ENCODE data around the gene CMSS1.

CMSS1 gene

DNA sequence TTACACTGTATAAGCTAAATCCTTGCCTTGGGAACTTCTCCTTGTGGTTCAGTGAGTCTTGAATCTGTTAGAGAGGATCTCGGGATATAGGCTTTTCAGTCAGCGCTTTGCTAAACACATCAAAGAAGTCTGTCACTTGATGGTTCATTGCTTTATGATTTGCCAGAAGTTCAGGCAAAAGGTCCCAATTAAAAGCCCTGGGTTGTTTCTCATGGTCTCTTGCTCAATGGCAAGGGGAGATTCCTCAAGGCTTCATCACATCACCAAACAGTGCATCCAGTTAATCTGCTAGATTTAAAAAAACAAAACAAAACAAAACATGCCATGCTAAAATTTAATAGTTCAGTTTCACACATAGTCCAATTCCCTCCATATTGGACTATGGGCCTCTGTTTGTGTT lies 181.9 kb downstream of the CMSS1 start:
- DNase-seq (ENCODE audit: low read depth), result peak; percentile 63

DNA sequence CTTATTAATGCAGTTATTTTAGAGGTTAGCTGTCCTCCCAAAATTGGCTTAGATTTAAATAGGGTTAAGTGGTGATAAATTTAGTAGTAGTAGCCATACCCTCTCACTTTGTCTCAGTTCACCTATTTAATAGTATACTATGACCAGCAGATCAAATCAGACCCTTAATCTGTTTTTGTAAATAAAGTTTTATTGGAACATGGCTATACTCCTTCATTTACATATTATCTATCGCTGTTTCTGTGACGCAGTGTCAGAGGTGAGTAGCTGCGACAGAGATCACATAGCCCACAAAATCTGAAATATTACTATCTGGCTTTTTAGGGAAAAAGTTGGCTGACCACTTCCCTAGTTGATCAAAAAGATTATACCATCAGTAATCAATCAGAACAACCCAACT lies 183.4 kb downstream of the CMSS1 start:
- no peak for DNase-seq (ENCODE audit: low read depth)

DNA sequence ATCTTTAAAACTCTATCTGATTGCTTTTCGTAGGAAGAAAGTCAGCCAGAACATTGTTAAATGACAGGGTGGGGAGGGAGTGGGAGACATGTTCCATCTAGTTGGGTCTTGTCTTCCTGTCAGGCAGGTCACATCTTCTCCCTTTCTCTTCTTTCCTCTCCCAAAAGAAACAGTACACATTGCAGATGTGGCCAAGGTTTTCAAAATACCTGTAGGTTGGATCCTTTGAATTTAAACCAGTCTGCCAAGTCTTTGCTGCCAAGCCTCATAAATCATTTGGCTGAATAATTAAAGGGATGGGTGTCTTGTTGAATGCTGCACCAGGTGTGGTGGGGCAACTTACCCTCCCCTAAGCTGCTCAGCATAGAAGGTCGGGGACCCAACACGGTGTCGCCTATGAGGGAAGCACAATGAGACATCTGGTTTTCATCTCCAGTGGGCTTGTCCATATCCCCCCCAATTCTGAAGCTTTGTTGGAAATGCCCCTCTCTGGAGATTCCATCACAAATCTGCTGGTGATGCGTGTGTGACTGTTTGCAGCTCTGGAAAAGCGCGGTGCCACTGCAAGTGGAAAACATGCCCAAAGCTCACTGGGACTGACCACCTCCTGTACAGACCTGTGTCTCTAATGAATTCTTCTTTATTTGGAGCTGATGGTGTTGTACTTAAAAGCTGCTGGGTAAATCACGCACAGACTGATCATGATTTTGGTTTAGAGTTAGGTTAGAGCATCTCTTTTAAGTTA lies 184.0 kb downstream of the CMSS1 start:
- no peak for DNase-seq (ENCODE audit: low read depth)

DNA sequence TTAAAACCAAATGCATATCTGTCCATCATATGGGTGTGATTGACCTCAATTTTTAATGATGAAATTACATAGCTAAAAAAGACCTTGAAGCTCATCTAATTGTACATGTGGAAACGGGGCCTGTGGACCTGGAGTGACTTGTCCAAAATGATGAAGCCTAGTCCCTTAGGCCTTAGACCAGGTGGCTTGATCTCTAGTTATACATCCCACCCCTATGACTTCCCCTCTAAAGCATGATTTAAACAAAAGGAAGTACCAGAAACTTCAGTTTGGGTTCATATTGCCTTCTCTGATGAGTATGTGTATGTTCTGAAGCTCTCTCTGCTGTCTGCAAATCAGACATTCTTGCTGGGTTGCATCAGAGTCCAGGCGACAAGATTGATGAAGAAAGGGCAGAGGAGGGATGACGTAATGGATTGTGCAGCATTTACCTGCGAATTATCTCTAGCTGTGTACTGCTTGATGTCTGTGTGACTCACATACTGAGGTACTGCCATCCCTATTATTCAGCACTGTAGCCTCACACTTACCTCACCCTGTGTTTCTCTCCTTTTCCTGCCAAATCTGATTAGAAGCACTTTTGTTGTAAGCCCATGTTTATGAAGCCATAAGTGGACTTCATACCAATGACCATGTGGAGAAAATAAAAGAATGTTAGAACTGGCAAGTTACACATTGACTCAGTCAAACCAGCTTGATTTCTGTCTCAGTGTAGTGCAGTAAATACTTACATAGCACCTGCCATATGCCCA lies 185.1 kb downstream of the CMSS1 start:
- DNase-seq (ENCODE audit: low read depth), result peak; percentile 98

DNA sequence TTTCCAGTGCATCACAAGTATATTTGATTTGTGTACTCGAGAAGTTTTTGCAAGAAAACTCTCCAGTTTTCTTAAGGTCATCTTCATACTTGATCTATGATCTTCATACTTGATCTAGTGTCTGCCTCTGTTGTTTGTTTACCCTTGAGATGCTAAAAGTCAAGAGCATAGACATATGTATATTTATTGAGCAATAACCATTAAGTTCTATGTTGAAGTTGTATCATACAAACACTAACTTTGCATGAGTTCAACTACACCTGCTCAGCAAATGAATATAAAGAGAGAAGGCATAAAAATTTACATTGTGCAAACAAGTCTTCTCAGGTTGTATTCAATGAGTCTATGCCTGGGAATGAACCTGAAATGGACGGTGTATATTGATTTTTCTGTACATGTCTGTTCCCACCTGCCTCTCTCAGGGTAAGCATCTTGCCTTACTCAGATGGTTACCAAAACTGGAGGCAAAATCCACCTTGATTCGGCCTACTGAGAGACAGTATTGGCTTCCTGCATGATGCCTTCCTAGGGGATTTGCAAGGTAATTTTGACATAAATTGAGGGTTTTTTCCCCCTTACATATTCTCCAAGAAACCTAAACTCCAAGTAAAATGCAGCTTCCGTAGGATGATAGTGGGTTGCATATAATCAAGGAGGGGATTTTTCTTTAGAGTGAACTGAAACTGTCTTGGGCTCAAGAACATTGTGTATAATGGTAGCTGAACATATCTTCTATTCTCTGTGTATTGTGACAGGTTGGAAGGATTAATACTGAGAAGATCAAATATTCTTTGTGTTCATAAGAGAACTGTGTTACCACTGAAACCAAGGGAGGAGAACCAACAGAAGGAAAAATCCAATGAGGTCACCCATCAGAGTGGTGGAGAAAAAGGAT lies 186.2 kb downstream of the CMSS1 start:
- DNase-seq (ENCODE audit: low read depth), result no peak

DNA sequence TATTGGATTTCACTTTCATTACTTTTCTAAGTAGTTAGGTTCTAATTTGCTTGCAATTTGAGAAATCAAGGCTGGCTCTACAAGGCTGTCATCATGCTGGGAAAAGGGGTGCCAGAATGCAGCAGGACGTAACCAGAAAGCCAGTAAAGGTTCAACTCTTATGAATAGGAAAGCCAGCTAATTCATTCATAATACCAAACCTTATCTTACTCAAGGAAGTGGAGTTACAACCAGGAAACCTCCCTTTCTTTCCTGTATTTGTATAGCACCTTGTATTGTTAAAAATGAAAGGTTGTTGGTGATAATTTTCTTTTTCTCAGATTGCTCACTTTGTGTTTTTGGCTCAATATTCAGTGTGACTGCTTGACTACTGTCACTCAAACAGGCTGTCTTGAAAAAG lies 187.3 kb downstream of the CMSS1 start:
- no peak for DNase-seq (ENCODE audit: low read depth)

DNA sequence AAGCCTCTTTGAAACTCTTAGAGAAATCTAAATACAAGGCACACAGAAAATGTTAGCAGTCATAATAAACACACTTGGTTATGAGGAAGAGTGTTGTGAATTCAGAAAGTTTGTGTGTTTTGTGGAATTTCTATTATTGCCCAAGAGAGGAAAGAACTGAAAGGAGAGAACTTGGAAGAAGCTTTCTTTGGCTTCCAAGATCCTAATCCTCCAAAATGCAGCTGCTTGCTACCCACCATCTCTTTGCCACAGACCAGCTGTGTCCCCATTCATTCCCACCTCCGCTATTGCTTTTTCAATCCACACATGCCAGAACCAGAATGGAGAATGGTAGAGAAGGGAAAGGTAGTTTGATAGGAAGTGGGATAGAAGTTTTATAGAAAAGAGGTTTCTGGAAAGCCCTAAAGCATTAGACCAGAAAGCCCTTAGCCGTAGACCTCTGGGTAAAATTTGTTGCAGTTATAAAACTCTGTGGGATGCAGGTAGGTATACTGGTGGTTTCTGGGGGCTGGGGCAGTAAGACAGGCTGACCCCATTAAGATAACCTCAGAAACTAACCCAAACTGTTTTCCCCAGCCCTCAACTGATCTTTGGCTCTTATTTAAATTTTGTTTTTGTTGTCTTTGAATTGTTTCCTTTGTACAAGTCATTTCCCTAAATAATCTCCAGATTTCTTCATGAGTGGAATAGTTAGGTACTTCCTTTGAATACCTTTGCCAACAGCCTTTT lies 188.2 kb downstream of the CMSS1 start:
- DNase-seq (ENCODE audit: low read depth), result peak; percentile 46

DNA sequence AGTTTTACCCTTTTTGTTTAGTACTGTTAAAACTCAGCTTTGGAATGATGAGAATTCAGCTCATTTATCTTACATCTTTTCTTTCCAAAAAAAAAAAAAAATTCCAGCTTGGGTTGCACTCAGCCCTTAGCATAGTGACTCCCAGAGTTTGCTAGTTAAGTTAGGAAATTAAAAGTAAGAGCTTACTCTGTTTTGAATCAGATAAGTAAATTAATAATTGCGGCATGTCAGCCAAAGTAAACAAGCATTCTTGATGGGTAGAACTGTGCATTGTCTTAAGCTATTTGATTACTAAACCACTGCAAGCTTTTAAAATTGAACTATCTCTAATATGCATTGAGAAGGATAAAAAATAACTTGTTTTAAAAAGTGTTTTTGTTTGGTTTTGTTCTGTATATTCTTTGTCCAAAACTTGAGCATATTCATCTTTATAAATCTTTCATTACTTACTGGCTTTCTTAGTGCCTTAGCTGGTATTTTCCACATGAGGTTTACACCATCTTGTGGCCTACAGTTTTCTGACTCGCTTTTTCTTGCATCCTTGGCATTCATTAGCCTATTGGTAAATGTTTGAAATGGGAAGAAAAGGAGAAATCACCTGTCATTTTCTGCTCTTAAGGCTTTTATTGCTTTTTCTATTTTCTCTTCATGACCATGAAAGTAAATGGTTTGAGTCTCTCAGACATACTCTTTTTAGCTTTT lies 189.1 kb downstream of the CMSS1 start:
- DNase-seq (ENCODE audit: low read depth), result peak; percentile 73

DNA sequence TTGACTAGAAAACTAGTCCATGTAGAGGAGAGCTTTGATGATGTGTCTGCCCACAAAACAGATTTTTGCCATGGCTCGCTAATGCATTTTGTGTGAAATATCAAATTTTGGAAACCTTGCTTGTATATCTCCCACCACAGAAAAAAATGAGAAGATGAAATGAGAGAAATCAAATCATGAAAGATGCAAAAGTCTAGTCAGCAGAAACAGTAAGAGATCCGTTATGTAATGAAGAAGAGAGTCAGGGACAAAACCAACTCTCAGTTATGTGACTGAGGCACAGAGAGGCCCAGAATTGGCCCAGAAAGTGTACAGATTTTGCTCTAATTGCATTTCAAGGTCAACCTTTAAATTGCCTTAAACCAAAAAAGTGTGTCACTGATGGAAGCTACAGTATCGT lies 189.7 kb downstream of the CMSS1 start:
- DNase-seq (ENCODE audit: low read depth), result no peak

DNA sequence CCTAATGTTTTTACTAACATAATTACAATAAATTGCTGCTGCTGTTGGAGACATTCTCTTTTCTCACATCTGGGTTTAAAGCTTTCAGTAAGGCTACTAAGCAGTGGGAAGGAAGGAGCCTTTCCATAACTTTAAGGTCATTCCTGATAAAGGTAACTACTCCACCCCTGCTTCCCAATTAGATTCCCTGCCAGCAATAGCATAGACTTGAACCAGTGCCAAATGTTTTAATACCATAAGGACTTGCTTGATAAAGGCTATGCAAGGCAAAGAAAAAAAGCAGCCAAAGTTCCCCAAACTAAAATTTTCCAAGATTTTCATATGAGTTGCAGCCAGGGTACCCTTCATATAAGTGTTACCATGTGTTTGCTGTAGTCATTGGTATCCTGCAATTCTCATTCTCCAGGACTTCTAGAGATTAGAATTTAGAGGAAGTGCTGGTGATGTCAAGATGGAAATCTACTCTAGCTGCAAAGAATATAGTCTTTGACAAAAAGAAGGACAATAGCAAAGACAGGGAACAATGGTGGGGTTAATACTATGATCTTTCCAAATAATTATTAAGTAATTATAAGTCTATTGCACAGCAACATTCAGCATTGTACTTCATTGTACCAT lies 190.5 kb downstream of the CMSS1 start:
- no peak for DNase-seq (ENCODE audit: low read depth)

DNA sequence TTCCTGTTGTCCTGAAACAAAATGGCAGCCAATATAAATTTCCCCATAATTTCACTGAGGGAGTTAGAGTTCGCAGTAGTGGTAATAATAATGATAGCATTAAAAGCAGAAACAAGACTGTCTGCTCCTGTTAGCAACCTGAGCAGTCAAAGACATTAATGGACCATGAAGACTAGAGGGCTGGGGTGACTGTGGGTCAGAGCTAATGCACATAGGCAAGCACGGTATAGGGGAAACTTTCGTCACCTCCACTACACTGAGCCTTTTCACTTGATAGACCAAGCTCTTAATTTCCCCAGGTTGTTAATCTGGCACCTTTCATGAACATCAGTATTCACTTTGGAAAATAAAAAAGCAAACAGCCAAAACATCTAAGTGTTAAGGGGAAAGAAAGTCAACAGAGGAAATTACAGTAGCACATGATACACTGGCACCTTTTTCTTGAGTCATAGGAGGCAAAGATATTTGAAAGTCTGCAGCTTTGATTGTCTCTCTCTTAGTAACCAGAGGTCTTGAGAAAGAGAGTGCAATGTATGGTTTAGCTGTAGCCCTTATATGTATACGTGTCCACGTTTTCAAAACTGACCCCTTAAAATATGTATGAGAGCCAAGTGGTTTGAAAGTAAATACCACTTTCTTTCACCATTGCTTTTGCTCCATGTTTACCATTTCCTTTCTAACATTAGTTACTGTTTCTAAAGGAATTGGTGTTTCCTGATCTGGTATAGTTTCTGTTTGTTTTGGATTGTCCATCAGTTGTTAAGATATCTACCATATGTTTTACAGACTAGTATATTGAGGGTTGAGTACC lies 191.8 kb downstream of the CMSS1 start:
- no peak for DNase-seq (ENCODE audit: low read depth)

DNA sequence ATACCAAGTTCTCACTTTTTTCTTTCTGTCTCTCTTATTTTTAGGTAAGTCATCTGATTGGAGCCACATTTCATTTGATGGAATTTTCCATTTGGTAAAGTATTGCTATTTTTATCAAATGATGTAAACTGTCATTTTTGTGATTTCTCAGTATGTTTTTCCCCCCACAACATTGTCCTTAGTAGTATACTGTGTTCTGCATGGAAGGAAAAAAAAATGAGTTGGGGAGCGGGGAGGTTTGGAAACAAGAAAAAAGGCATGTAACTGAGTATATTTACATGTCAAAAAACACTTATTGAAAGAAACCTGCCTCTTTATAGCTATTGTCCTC lies 192.4 kb downstream of the CMSS1 start:
- no peak for DNase-seq (ENCODE audit: low read depth)

DNA sequence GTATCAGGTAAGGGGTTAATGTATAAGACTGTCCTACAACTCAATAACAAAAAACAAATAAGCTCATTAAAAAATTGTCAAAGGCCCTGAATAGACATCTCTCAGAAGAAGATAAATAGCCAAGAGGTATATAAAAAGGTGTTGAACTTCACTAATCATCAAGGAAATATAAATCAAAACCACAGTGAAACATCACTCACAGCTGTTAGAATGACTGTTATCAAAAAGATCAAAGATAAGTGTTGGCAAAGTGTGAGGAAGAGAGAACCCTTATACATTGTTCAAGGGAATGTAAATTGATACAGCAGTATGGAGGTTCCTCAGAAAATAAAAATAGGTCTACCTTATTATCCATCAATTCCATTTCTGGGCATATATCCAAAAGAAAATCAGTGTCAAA lies 201.1 kb downstream of the CMSS1 start:
- DNase-seq (ENCODE audit: low read depth), result no peak

DNA sequence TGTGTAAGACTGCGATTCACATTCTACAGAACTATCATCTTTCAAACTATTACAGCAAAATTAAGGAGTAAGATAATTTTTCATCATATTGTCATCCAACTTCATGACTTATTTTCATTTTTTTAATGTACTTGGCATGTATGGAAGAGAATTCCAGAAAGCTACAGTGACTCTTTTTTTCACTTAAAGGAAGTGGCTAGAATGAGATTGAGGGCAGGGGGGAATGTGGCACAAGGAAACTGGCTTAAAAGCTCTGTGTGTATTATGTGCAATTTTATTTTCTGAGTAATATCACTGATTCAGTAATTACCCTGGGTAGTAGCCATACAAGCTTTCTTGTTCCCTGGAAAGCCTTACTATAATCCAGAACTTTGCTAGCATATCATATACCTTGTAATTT lies 202.1 kb downstream of the CMSS1 start:
- DNase-seq (ENCODE audit: low read depth), result no peak

DNA sequence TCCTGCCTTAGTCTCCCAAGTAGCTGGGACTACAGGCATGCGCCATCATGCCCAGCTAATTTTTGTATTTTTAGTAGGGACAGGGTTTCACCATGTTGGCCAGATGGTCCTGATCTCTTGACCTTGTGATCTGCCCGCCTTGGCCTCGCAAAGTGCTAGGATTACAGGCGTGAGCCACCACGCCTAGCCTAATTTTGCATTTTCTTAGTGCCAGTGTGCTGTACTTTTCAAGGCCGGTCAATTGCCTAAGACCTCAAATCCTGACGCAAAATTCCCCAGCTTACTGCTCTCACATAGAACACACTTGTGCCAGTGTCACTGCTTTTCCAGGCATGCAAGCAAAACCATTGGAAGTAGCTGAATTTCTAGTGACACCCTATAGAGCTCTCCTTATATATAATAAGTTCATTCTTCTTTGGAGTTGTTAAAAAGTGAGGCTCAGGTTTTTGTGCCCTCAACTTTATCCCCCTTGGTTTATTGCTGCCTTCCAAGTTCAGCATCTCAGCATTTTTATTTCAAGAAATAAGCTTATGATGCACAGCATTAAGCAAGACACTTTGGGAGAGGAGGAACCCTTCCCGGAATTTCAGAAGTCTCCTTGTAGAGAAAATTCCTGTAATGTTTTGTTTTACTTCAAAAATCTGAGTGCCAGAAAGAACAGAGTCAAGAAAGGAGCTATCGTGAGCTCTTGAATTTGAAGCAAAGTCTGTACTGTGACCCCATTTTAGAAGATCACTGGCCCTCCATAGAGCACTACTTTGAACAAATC lies 203.4 kb downstream of the CMSS1 start:
- DNase-seq (ENCODE audit: low read depth), result peak; percentile 35

DNA sequence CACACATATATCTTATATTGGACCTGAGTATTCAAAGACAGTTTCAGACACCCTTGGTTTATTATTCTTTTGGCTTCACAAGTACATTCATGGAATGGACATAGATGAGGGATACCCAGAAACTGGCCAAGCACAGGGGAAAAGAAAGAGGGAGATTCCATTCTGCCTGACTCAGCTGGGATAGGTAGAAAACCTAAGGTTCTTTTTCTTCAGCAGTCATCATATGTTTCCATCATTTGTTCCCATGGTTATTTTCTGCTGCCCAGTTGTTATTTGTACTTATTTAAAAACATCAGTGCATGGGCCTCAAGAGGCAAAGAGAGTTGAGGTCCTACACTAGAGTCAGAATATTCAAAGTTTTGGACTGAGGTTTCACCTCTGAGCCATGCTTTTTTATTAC lies 204.8 kb downstream of the CMSS1 start:
- no peak for DNase-seq (ENCODE audit: low read depth)

DNA sequence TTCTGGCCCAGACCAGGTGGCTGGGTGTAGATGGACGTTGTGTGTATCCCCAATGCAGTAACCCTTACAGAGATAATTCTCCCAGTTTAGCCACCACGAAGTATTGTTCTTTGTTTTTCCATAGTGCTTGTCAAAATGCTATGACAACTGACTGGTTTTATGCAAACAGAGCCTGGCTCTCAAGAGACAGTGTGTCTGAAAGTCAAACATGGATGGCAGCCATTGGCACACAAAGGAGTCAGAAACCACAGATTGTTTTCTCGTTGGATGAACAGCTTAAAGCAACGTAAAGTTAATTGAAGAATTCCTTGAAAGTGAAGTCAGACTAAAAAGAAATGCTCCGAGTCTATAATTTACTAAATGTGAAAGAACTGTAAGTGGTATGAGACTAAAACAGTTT lies 205.5 kb downstream of the CMSS1 start:
- no peak for DNase-seq (ENCODE audit: low read depth)

DNA sequence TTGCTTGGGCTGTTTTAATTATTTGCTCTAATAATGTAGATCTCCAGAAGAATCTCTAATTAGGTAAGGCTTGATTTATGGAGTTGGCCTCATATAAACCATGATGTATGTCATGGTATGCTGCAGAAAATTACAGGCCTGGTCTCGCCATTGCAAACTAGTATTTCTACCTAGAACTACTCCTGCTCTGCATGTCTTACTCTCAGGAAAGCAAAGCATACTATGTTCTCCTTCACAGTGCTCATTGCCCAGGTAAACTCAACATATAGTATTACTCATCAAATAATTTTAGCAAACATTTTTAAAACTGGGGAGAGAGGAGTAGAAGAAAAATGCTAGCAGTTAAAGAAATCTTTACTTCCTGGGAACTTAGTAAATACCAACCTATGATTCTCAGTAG lies 205.9 kb downstream of the CMSS1 start:
- no peak for DNase-seq (ENCODE audit: low read depth)

DNA sequence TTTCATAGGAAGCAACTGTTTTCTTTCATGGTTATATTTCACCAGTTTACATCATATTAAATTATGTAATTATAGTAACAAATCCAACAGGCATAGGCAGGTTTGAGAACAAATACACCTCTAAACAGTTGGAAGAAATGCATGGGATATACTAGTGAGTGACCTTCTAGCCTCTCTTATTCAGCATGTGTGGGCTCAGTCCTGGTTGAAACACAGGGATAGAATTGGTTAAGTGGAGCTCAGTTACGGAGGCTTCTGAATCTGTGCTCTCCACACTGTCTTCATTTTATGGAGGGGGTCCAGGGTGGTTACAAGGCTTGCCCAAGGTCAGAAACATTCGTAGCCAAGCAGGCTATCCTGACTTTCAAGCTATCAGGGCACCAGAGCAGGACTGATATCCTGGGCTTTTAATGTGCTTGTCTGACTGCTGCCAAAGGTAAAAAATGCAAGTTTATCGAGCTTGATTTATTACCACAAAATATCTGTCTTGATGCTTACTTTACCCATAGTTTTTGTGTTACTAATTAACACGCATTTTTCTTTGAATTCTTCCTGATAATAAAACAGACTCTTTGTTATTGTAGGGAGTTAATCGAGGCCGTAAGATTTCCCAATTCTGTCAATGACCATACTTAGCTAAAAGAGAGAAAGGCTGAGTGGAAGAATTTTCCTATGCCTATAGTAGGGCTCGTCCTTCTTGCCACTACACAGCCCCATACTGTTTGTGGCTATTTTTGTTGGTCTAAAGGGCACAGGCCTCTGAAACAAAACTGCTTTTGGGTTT lies 207.1 kb downstream of the CMSS1 start:
- peak; percentile 39 for DNase-seq (ENCODE audit: low read depth)

All from amniotic epithelial cell (primary cell).